GM18907 (cell line): ENCODE measurements around the gene HOXD11.

Experiments
- ATAC-seq: cut with Tn5 transposase; IDR thresholded peaks from one replicate; pipeline ENCODE4 v1.9.1; 2021; ENCODE audit warnings: mild to moderate bottlenecking, moderate library complexity; ENCODE audit not compliant: unreplicated experiment

HOXD11 gene

GRCh38 chr2:176120364-176121189 is 13.5 kb downstream of the HOXD11 start:
- ATAC-seq, result no peak

GRCh38 chr2:176121190-176122051 is 14.3 kb downstream of the HOXD11 start:
- ATAC-seq, result no peak

GRCh38 chr2:176122052-176122682 is 15.1 kb downstream of the HOXD11 start:
- ATAC-seq, result no peak

DNA sequence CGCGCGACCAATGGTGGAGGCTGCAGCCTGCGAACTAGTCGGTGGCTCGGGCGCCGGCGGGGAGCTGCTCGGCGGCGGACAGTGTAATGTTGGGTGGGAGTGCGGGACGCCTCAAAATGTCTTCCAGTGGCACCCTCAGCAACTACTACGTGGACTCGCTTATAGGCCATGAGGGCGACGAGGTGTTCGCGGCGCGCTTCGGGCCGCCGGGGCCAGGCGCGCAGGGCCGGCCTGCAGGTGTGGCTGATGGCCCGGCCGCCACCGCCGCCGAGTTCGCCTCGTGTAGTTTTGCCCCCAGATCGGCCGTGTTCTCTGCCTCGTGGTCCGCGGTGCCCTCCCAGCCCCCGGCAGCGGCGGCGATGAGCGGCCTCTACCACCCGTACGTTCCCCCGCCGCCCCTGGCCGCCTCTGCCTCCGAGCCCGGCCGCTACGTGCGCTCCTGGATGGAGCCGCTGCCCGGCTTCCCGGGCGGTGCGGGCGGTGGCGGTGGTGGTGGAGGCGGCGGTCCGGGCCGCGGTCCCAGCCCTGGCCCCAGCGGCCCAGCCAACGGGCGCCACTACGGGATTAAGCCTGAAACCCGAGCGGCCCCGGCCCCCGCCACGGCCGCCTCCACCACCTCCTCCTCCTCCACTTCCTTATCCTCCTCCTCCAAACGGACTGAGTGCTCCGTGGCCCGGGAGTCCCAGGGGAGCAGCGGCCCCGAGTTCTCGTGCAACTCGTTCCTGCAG is 15.8 kb downstream of the HOXD11 start, which contains the start of gene HOXD9:
Gene HOXD9, plus strand, starts transcription at position 37 of the 728 bp plus-strand sequence. Its CDS starts 50 bp downstream, at position 87.
- ATAC-seq, result no peak

- no peak for ATAC-seq
These were observed 16.5 kb downstream of the HOXD11 start for GRCh38 chr2:176123411-176124109.

DNA sequence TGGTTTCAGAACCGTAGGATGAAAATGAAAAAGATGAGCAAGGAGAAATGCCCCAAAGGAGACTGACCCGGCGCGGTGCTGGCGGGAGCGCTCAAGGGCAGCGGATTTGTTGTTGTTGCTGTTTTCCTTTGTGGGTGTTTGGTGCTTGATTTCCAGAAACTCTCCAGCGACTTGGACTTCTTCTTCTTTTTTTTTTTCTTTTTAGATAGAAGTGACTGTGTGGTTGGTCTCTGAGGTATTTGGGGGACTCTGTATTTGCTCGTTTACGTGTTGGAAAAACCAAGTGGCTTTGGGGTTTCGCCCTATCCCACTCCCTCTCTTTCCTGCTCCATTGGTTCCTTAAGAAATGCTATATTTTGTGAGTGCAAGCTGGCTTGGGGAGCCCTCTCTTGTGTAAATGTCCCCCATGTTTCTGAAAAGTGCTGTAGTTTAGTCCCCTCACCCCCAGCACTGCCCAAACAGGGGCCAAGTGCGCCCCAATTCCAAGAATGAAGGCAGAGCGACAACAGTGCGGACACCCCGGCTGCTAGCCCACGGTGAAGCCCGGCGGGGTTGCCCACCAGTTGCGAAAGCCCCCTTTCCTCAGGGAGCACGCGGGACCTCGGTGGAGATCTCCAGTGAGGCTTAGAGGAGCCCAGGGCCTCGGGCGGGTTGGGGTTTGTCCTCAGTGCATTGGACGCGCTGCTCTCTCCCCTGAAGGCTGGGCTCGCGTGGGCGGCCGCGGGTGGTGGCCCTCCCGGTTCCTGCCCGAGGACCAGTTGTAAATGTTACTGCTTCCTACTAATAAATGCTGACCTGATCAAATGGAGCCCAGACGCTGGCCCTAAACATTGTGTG is 17.2 kb downstream of the HOXD11 start:
- no peak for ATAC-seq

- ATAC-seq, result no peak
These were observed 18.1 kb downstream of the HOXD11 start for GRCh38 chr2:176124947-176125771.

DNA sequence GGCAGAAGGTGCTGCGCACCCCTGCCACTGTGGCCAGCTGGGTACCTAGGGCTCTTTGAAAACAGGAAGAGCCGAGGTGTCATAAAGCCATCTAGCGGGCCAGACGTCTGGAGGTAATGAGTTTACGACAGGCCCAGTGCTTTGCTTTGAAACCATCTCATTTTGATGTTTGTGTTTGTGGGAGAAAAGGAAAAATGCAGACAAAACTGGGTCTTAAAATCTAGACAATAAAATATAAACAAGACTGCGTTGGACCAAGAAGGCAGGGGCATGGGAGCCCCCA is 18.6 kb downstream of the HOXD11 start:
- no peak for ATAC-seq

- no peak for ATAC-seq
These were observed 20.1 kb downstream of the HOXD11 start for GRCh38 chr2:176126929-176127773.

DNA sequence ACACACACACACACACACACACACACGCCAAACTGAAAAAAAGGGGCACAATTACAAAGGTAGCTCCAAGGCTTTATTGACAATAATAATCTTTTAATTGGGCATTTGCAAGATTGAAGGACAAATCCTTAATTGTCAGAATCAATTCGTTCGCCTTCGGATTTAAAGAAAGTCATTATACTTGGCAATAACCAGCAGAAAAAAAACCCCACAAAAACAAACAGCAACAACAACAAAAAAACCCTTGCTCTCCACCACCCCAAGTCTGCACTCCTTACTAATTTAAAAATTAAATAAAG is 20.6 kb downstream of the HOXD11 start:
- ATAC-seq, result no peak

GRCh38 chr2:176128172-176128981 is 21.3 kb downstream of the HOXD11 start:
- ATAC-seq, result no peak

- no peak for ATAC-seq
These were observed 22.1 kb downstream of the HOXD11 start, which contains the start of gene HOXD8 for GRCh38 chr2:176128982-176129796. Gene HOXD8 (plus strand): TSS chr2:176129705. CDS start chr2:176130367, 662 bp downstream.

DNA sequence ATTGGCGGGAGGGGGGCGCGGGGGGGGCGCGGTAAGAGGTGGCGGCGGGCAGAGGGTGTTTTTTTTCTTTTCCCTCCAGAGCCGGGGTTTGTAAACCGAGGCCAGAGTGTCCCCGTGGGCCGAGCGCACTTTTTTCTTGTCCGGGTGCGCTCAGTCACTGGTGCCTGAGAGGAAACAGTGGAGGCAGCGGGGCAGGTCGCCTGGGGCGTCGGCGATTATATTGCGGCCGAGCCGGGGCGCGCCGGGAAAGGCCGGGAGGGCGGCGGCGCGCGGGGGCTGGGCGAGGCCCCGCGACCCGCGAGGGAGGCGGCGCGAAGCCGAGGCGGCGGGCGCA is 22.7 kb downstream of the HOXD11 start:
- ATAC-seq, result no peak

- no peak for ATAC-seq
These were observed 23.3 kb downstream of the HOXD11 start for GRCh38 chr2:176130147-176130956.
